ES-I3 (cell line): ENCODE measurements around the gene VTI1A.

ENCODE experiments used
- H3K36me3 ChIP-seq: 2 replicates; pipeline ENCODE4 v1.6.1; 2013; ENCODE audit warnings: mild to moderate bottlenecking, low read length, control low read depth, moderate library complexity; ENCODE audit not compliant: insufficient read depth
- H3K4me1 ChIP-seq: 2 replicates; pipeline ENCODE4 v1.6.1; 2013; ENCODE audit warnings: mild to moderate bottlenecking, control low read depth, low read length; ENCODE audit not compliant: insufficient read depth
- H3K9ac ChIP-seq: 2 replicates; pipeline ENCODE4 v1.6.1; 2013; ENCODE audit warnings: low read depth, mild to moderate bottlenecking, low read length, moderate library complexity
- H3K9me3 ChIP-seq: 2 replicates; pipeline ENCODE4 v1.6.1; 2013; ENCODE audit warnings: mild to moderate bottlenecking, low read length, moderate library complexity; ENCODE audit not compliant: control insufficient read depth, insufficient read depth

Gene VTI1A

GRCh38 chr10:112710528-112710927, 263.5 kb downstream of the VTI1A start:
- H3K9ac ChIP-seq = no peak overlapping the region
- no peaks in the 10 kb centered on the region for H3K9me3 ChIP-seq
- no peaks in the 10 kb centered on the region; the same call in 1 of the 2 replicates for H3K36me3 ChIP-seq
- H3K4me1 ChIP-seq = peaks cover 23% of the 10 kb centered on the region

GRCh38 chr10:112711366-112711765, 264.4 kb downstream of the VTI1A start:
- H3K36me3 ChIP-seq = no peaks in the 10 kb centered on the region; the same call in 1 of the 2 replicates
- peaks cover 23% of the 10 kb centered on the region for H3K4me1 ChIP-seq
- no peaks in the 10 kb centered on the region for H3K9me3 ChIP-seq
- H3K9ac ChIP-seq = no peak overlapping the region

- Histone ChIP-seq H3K4me1 (peaks cover 30% of the 10 kb centered on the region), H3K9ac (no peak overlapping the region), H3K36me3 (no peaks in the 10 kb centered on the region; the same call in 1 of the 2 replicates), H3K9me3 (no peaks in the 10 kb centered on the region)
Measured at GRCh38 chr10:112712536-112712935, 265.5 kb downstream of the VTI1A start.

- H3K9me3 ChIP-seq = no peaks in the 10 kb centered on the region
- H3K9ac ChIP-seq = no peak overlapping the region
- peaks cover 22% of the 10 kb centered on the region for H3K4me1 ChIP-seq
- H3K36me3 ChIP-seq = no peaks in the 10 kb centered on the region; the same call in 1 of the 2 replicates
Measured at GRCh38 chr10:112713411-112713810, 266.4 kb downstream of the VTI1A start.

- H3K9me3 ChIP-seq = no peaks in the 10 kb centered on the region
- H3K4me1 ChIP-seq = peaks cover 14% of the 10 kb centered on the region
- no peaks in the 10 kb centered on the region; the same call in 1 of the 2 replicates for H3K36me3 ChIP-seq
- no peak overlapping the region for H3K9ac ChIP-seq
Measured at GRCh38 chr10:112715581-112715980, 268.6 kb downstream of the VTI1A start.

GRCh38 chr10:112716076-112716475, 269.1 kb downstream of the VTI1A start:
- Histone ChIP-seq H3K36me3 (no peaks in the 10 kb centered on the region; the same call in 1 of the 2 replicates), H3K9ac (no peak overlapping the region), H3K4me1 (peaks cover 14% of the 10 kb centered on the region), H3K9me3 (no peaks in the 10 kb centered on the region)

GRCh38 chr10:112716924-112717413, 270.0 kb downstream of the VTI1A start:
- Histone ChIP-seq H3K9ac (no peak overlapping the region), H3K36me3 (no peaks in the 10 kb centered on the region), H3K4me1 (peaks cover 14% of the 10 kb centered on the region), H3K9me3 (no peaks in the 10 kb centered on the region)

GRCh38 chr10:112720178-112720577, 273.2 kb downstream of the VTI1A start:
- Histone ChIP-seq H3K4me1 (peaks cover 14% of the 10 kb centered on the region), H3K9ac (no peak overlapping the region), H3K36me3 (no peaks in the 10 kb centered on the region), H3K9me3 (no peaks in the 10 kb centered on the region)

- peaks cover 14% of the 10 kb centered on the region for H3K4me1 ChIP-seq
- no peak overlapping the region for H3K9ac ChIP-seq
- H3K36me3 ChIP-seq = no peaks in the 10 kb centered on the region
- H3K9me3 ChIP-seq = no peaks in the 10 kb centered on the region
Measured at GRCh38 chr10:112721080-112721698, 274.2 kb downstream of the VTI1A start.

GRCh38 chr10:112722758-112723157, 275.7 kb downstream of the VTI1A start:
- Histone ChIP-seq H3K9ac (no peak overlapping the region), H3K36me3 (no peaks in the 10 kb centered on the region), H3K9me3 (no peaks in the 10 kb centered on the region), H3K4me1 (peaks cover 8% of the 10 kb centered on the region; the same call in 1 of the 2 replicates)

GRCh38 chr10:112723876-112724275, 276.9 kb downstream of the VTI1A start:
- Histone ChIP-seq H3K9ac (no peak overlapping the region), H3K9me3 (no peaks in the 10 kb centered on the region), H3K36me3 (no peaks in the 10 kb centered on the region), H3K4me1 (peaks cover 7% of the 10 kb centered on the region; the same call in 1 of the 2 replicates)

GRCh38 chr10:112724404-112724991, 277.5 kb downstream of the VTI1A start:
- no peaks in the 10 kb centered on the region for H3K9me3 ChIP-seq
- H3K9ac ChIP-seq = no peak overlapping the region
- peaks cover 4% of the 10 kb centered on the region; the same call in 1 of the 2 replicates for H3K4me1 ChIP-seq
- H3K36me3 ChIP-seq = no peaks in the 10 kb centered on the region

GRCh38 chr10:112728118-112728883, 281.3 kb downstream of the VTI1A start:
- Histone ChIP-seq H3K9me3 (no peaks in the 10 kb centered on the region), H3K36me3 (no peaks in the 10 kb centered on the region), H3K4me1 (peaks cover 24% of the 10 kb centered on the region), H3K9ac (no peak overlapping the region)

- Histone ChIP-seq H3K4me1 (peaks cover 26% of the 10 kb centered on the region), H3K9ac (no peak overlapping the region), H3K36me3 (no peaks in the 10 kb centered on the region), H3K9me3 (no peaks in the 10 kb centered on the region)
Measured at GRCh38 chr10:112728997-112729396, 282.0 kb downstream of the VTI1A start.
